GM18867 (cell line): ENCODE data around the gene SHLD1.

Experiments
- ATAC-seq: cut with Tn5 transposase; IDR thresholded peaks from one replicate; pipeline ENCODE4 v1.9.1; 2021; ENCODE audit warnings: mild to moderate bottlenecking, moderate library complexity; ENCODE audit not compliant: unreplicated experiment

The SHLD1 gene

GRCh38 chr20:5811746-5812145 is 61.5 kb downstream of the SHLD1 start:
- no peak for ATAC-seq

DNA sequence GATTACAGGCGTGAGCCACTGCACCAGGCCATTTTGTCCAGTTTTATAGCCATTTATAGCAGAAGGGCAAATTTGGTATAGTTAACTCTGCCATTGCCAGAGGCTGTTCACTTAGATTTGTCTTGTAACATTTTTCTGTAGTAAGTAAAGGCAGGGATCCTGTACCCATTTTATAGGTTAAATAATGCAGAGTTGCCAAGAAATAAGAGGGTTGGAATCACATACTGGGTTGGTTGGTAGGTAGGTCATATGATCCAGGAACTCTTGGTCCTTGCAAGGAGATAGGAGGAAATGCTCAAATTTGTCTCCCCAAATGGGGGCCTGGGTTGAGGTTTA is 68.1 kb downstream of the SHLD1 start:
- ATAC-seq: no peak

DNA sequence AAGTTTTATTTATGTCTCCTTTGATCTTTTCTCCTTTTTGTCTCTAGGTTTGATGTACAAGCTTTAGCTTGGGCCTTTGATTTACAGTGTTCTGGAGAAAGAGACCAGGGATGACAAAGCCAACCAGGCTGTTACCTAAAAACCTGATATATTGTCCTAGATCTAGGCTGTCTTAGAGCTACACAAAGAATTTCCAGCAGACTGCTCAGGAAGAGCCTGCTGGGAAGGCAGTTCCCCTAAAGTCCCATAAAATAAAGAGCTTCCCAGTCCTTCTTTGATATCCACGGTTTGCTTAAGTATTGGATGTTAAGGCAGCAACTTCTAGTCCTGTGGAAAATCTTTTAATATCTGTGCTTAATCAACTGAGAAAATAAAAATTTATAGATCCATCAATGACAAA is 70.5 kb downstream of the SHLD1 start:
- no peak for ATAC-seq

GRCh38 chr20:5821627-5822215 is 71.5 kb downstream of the SHLD1 start:
- ATAC-seq: no peak

- ATAC-seq: no peak
Measured at GRCh38 chr20:5822569-5822968, 72.4 kb downstream of the SHLD1 start.

GRCh38 chr20:5825130-5825719 is 75.0 kb downstream of the SHLD1 start:
- no peak for ATAC-seq

GRCh38 chr20:5827098-5827853 is 77.1 kb downstream of the SHLD1 start:
- ATAC-seq: no peak

GRCh38 chr20:5827861-5828260 is 77.7 kb downstream of the SHLD1 start:
- no peak for ATAC-seq

GRCh38 chr20:5829241-5829809 is 79.1 kb downstream of the SHLD1 start:
- ATAC-seq: no peak

- no peak for ATAC-seq
Measured at GRCh38 chr20:5831539-5832237, 81.5 kb downstream of the SHLD1 start.

- no peak for ATAC-seq
Measured at GRCh38 chr20:5833309-5833941, 83.2 kb downstream of the SHLD1 start.

- ATAC-seq: no peak
Measured at GRCh38 chr20:5834436-5835005, 84.3 kb downstream of the SHLD1 start.

- no peak for ATAC-seq
Measured at GRCh38 chr20:5835321-5835821, 85.2 kb downstream of the SHLD1 start.

DNA sequence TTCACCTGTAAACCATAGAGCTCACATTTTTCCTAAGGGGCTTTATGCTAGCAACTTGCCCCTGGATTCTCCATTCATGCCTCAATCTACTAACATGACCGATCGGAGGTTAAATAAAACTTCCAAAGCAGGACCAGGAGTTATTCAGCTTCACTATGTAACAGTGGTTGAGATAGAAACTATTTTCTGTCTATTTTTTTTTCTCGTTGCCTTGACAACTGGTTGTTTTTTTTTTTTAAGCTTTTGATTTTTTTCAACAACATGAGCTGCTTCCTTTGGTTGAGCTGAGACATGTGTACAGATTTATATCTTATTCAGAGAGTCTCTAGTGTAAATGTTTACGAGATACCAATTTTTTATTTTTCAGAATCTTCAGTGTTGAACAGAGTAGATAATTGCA is 85.7 kb downstream of the SHLD1 start:
- no peak for ATAC-seq

DNA sequence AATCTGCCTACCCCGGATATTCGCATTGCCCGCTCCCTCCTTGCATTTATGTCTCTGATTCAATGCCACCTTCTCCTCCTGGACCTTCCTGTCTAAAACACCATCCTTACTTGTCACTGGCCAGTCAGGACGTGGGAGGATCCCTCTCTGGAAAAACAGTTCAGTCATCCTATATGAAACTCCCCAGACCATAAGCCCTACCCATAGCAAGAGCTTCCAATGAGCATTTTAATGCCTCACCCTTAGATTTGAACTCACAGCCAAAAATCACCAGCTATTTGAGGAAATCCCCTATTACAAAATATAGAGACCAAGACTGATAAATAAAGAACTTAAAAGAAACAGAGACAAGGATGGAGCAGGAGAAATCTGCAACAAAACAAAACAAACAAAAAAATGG is 86.4 kb downstream of the SHLD1 start:
- ATAC-seq: no peak

GRCh38 chr20:5840411-5841002 is 90.3 kb downstream of the SHLD1 start:
- ATAC-seq: no peak

DNA sequence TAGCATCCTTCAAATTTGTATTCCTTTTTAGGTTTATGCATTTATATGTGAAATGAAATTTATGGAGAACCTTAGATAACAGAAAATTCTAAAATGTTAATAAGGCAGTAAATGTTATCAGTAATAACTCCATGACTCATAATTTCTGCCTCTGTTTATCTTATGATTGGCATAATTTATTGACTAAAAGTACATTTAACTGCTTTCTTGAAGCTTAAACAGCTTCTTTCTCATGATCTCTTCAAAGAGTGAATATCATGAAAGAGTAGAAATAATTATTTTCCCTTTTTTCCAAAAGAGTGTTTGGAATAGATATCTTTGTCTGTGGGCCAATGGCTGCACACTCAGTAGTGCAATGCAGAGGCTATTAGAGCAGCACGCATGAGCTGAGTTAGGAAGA is 91.3 kb downstream of the SHLD1 start:
- no peak for ATAC-seq

DNA sequence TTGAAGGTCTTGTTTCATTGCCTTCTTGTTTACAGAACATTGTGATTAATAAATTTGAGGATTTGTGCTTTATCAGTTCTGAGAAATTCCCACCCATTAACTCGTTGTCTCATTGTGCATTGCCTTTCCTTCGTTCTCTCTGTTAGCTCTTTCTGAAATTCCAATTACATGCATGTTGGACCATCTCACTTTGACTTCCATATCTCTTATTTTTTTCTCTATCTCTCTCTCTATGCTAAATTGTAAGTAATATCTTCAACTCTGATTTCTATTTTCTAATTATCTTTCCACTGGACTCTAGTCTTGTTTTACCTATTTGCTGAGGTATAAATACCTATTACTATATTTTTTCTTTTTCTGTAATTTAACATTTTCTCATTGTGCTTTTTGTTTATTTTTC is 92.3 kb downstream of the SHLD1 start:
- ATAC-seq: no peak

DNA sequence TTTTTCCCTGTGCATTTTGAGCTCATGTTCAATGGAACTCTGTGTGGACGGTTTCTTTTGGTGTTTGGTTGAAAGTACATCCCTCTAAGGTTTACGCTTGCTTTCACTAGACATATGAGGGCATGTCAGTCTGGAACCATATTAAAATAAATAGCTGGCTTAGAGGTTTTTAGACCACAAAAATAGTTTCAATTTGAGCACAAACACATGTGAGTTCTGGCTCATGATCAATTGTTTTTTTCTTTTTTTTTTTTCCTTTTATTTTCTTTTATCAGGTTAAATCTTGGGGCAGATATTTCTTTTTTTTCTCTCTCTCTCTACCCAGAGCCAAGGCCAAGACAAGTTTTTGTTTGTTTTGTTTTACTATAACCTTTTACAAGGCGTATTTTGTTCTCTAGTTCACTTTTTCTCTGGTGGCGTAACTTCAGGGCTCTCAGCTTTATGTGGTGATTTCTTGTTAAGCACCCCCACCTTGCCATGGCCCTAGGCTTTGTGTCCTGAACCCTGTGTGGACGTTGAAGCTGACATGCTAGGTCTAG is 92.9 kb downstream of the SHLD1 start:
- ATAC-seq: peak; percentile 59
